Mesenchymal stem cell (in vitro differentiated cells and primary cell): ENCODE measurements around the gene SNRNP70.
A peak's percentile ranks its signal among the peaks of the same experiment; 100 is the strongest.
"Not testable (repeated sequence)": the region's sequence is repeated elsewhere in the genome, so short reads cannot be mapped to it uniquely, and the experiment has no call there.

Experiments used
- DNase-seq: peaks from one replicate; pipeline ENCODE4 v3.0.0-alpha.2; 2013
- H2AFZ ChIP-seq: one replicate; pipeline ENCODE4 v1.6.1; 2013; ENCODE audit warnings: low read depth, mild to moderate bottlenecking, control low read depth, inconsistent platforms, low read length, moderate library complexity
- H2AK5ac ChIP-seq: 2 replicates; pipeline ENCODE4 v1.6.1; 2013; ENCODE audit warnings: low read length, moderate library complexity, mild to moderate bottlenecking, inconsistent platforms; ENCODE audit not compliant: severe bottlenecking
- H2BK120ac ChIP-seq: one replicate; pipeline ENCODE4 v1.6.1; 2013; ENCODE audit warnings: low read depth, mild to moderate bottlenecking, inconsistent platforms, low read length, moderate library complexity
- H2BK12ac ChIP-seq, 2 experiments: one replicate each; pipeline ENCODE4 v1.6.1; 2013; ENCODE audit warnings: inconsistent platforms in 2 of 2, low read length in 2 of 2, mild to moderate bottlenecking in 2 of 2, moderate library complexity in 2 of 2, control low read depth in 1 of 2
- H2BK15ac ChIP-seq: one replicate; pipeline ENCODE4 v1.6.1; 2013; ENCODE audit warnings: mild to moderate bottlenecking, low read depth, inconsistent platforms; ENCODE audit not compliant: poor library complexity, severe bottlenecking
- H2BK5ac ChIP-seq: 2 replicates; pipeline ENCODE4 v1.6.1; 2013; ENCODE audit warnings: low read depth, mild to moderate bottlenecking, low read length, control low read depth, inconsistent platforms; ENCODE audit not compliant: poor library complexity, severe bottlenecking
- H3K14ac ChIP-seq, 2 experiments: one replicate each; pipeline ENCODE4 v1.6.1; 2013; ENCODE audit warnings: inconsistent platforms in 2 of 2, low read length in 2 of 2, control low read depth in 1 of 2, mild to moderate bottlenecking in 1 of 2, moderate library complexity in 1 of 2
- H3K18ac ChIP-seq, 2 experiments: one replicate each; pipeline ENCODE4 v1.6.1; 2013; ENCODE audit warnings: inconsistent platforms in 2 of 2, low read length in 2 of 2, control low read depth in 1 of 2, low read depth in 1 of 2, mild to moderate bottlenecking in 1 of 2
- H3K23ac ChIP-seq, 2 experiments: one replicate each; pipeline ENCODE4 v1.6.1; 2013; ENCODE audit warnings: inconsistent platforms in 2 of 2, low read length in 2 of 2, mild to moderate bottlenecking in 2 of 2, moderate library complexity in 2 of 2, control low read depth in 1 of 2
- H3K27ac ChIP-seq: 2 replicates; pipeline ENCODE4 v1.5.1; 2013; ENCODE audit warnings: mild to moderate bottlenecking, moderate library complexity, low read length, control low read depth, inconsistent platforms; ENCODE audit not compliant: poor library complexity, severe bottlenecking
- H3K27me3 ChIP-seq, 2 experiments: 2 replicates each; pipeline versions ENCODE4 v1.6.1 to v1.7.0; 2013; ENCODE audit warnings: low read length in 2 of 2, mild to moderate bottlenecking in 2 of 2, moderate library complexity in 2 of 2, control low read depth in 1 of 2, inconsistent platforms in 1 of 2; ENCODE audit not compliant: control insufficient read depth in 1 of 2, insufficient read depth in 1 of 2
- H3K36me3 ChIP-seq, 2 experiments: 2 replicates each; pipeline versions ENCODE4 v1.6.1 to v1.7.0; 2013; ENCODE audit warnings: low read length in 2 of 2, control low read depth in 1 of 2, inconsistent platforms in 1 of 2, low read depth in 1 of 2, mild to moderate bottlenecking in 1 of 2; ENCODE audit not compliant: insufficient read depth in 2 of 2, control insufficient read depth in 1 of 2
- H3K4ac ChIP-seq, 2 experiments: one replicate each; pipeline ENCODE4 v1.6.1; 2013; ENCODE audit warnings: inconsistent platforms in 2 of 2, low read length in 2 of 2, mild to moderate bottlenecking in 2 of 2, moderate library complexity in 2 of 2, control low read depth in 1 of 2, low read depth in 1 of 2
- H3K4me1 ChIP-seq: 2 replicates; pipeline ENCODE4 v1.6.1; 2013; ENCODE audit warnings: low read depth, low read length, control low read depth; ENCODE audit not compliant: control insufficient read depth, insufficient read depth
- H3K4me2 ChIP-seq: 2 replicates; pipeline ENCODE4 v1.6.1; 2013; ENCODE audit warnings: low read length, mild to moderate bottlenecking, inconsistent platforms; ENCODE audit not compliant: poor library complexity, severe bottlenecking
- H3K4me3 ChIP-seq, 2 experiments: 2 replicates each; pipeline versions ENCODE4 v1.5.1 to v1.7.0; 2013; ENCODE audit warnings: low read length in 2 of 2, mild to moderate bottlenecking in 2 of 2, control low read depth in 1 of 2, low read depth in 1 of 2; ENCODE audit not compliant: insufficient read depth in 1 of 2
- H3K79me1 ChIP-seq: replicated peaks from 2 replicates; pipeline ENCODE4 v1.6.1; 2013; ENCODE audit warnings: mild to moderate bottlenecking, control low read depth, low read length, inconsistent platforms; ENCODE audit not compliant: poor library complexity, severe bottlenecking
- H3K9ac ChIP-seq: 2 replicates; pipeline ENCODE4 v1.7.0; 2013; ENCODE audit warnings: mild to moderate bottlenecking, low read length, moderate library complexity
- H3K9me3 ChIP-seq: 2 replicates; pipeline ENCODE4 v1.7.0; 2013; ENCODE audit warnings: mild to moderate bottlenecking, low read length; ENCODE audit not compliant: control insufficient read depth
- H4K8ac ChIP-seq: one replicate; pipeline ENCODE4 v1.6.1; 2013; ENCODE audit warnings: inconsistent platforms, mild to moderate bottlenecking, low read length, moderate library complexity
- H4K91ac ChIP-seq: one replicate; pipeline ENCODE4 v1.6.1; 2013; ENCODE audit warnings: mild to moderate bottlenecking, low read length, inconsistent platforms
- WGBS: methylation state at CpG from one replicate; pipeline ENCODE4 v1.1.7; 2013; ENCODE audit warnings: mixed read lengths; 5-methylcytosine and 5-hydroxymethylcytosine counted together

The SNRNP70 gene

DNA sequence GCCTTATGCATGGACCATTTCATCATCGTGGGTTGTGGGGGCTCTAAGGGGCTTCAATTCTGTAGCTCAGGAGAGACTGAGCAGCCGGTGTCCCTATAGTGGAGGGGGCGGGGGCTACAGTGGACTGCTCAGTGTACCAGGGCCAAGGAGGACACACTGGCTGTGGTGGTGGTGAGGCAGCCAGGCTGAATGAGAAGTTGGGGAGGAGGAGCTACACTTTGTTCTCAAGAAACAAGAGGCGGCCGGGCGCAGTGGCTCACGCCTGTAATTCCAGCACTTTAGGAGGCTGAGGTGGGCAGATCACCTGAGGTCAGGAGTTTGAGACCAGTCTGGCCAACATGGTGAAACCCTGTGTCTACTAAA, 61.1 kb downstream of the SNRNP70 start:
- WGBS, result 42% methylated on average over 7 of the region's 7 CpGs
- not testable (repeated sequence) for H3K9me3 ChIP-seq, H3K27ac ChIP-seq, H2BK120ac ChIP-seq, H2BK12ac ChIP-seq, H4K91ac ChIP-seq, H2BK5ac ChIP-seq, H4K8ac ChIP-seq, H3K23ac ChIP-seq, H3K18ac ChIP-seq, H3K36me3 ChIP-seq, H2BK15ac ChIP-seq, H3K79me1 ChIP-seq, H3K14ac ChIP-seq, H2AK5ac ChIP-seq, H2AFZ ChIP-seq, H3K4ac ChIP-seq, DNase-seq, H3K9ac ChIP-seq
- Histone ChIP-seq H3K4me3 (peak overlapping the region in 1 of 2 experiments; percentile 75), H3K4me1 (peaks cover 35% of the 10 kb centered on the region), H3K27me3 (peaks cover 4 to 13% of the 10 kb centered on the region in 2 experiments), H3K4me2 (peak overlapping the region; percentile 4)

DNA sequence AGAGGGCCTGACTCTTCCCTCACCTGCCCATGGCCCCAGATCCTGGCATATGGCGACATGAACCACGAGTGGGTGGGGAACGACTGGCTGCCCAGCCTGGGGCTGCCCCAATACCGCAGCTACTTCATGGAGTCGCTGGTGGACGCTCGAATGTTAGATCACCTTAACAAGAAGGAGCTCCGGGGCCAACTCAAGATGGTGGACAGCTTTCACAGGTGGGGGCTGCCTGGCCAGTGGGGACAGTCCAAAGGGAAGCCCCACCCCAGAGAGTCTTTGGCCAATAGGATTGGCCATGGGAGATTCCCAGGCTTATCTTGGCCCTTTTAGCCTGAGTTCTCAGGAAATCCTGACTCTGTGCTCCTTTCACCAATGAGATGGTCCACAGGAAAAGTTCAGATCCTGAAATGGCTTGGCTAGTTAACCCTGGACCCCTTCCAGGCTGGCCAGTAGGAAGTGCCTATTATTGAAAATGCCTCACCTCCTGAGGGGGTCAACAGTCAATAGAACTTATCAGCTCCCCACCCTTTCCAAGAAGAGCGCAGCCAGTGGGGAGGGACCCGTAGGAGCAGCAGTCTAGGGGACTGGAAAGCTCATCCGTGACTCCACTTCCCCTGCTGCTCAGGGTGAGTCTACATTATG, 62.9 kb downstream of the SNRNP70 start:
- Histone ChIP-seq H3K27me3 (peaks cover 4 to 14% of the 10 kb centered on the region in 2 experiments), H2BK120ac (no peak overlapping the region), H2BK15ac (no peak overlapping the region), H3K18ac (no peak overlapping the region), H3K23ac (no peak overlapping the region), H3K14ac (no peak overlapping the region), H3K4me1 (peaks cover 33% of the 10 kb centered on the region), H3K27ac (no peak overlapping the region), H3K4me2 (no peak overlapping the region), H3K9me3 (no peaks in the 10 kb centered on the region), H3K4me3 (no peak overlapping the region), H3K36me3 (no peaks in the 10 kb centered on the region), H3K9ac (no peak overlapping the region), H3K79me1 (no peaks in the 10 kb centered on the region), H4K8ac (no peak overlapping the region), H2BK12ac (no peak overlapping the region), H2AFZ (no peak overlapping the region), H4K91ac (no peak overlapping the region), H3K4ac (no peak overlapping the region), H2BK5ac (no peak overlapping the region), H2AK5ac (no peak overlapping the region)
- DNase-seq, result no peak
- WGBS, result 84% methylated on average over 11 of the region's 11 CpGs

DNA sequence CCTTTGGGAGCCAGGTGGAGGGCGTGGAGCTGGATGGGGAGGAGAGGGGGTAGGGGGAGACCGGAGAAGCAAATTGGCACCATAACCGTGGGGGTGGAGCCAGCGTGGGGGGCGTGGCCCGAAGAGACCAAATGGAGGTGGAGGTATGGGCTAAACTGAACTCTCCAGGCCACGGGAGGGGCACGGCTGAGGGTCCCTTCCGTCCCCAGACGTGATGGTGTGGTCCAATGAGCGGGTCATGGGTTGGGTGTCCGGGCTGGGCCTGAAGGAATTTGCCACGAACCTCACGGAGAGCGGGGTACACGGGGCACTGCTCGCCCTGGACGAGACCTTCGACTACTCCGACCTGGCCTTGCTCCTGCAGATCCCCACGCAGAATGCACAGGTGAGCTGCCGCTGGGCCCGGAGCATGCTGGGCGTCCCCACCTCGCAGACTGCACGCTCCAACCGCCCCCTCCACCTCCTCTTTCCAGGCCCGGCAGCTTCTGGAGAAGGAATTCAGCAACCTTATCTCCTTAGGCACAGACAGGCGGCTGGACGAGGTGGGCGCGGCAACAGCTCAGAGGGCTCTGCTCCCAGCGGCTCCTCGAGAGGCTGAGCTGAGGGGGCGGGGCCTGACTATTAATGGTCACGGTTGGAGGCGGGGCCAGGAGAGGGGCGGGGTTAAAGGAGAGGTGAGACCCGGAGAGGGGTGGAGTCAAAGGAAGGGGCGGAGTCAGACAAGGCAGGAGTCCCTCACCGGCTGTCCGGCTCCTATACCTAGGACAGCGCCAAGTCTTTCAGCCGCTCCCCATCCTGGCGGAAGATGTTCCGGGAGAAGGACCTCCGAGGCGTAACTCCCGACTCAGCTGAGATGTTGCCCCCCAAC, 63.8 kb downstream of the SNRNP70 start:
- Histone ChIP-seq H4K8ac (peak overlapping the region; percentile 24), H3K27ac (peak overlapping the region; percentile 15), H3K27me3 (peaks cover 4 to 16% of the 10 kb centered on the region in 2 experiments), H3K36me3 (no peaks in the 10 kb centered on the region), H3K18ac (peak overlapping the region; percentile 37 to 94), H3K4me3 (peak overlapping the region; percentile 65 to 99), H2AK5ac (no peak overlapping the region), H3K4ac (peak overlapping the region in 1 of 2 experiments; percentile 43), H3K4me2 (peak overlapping the region; percentile 75), H3K23ac (peak overlapping the region in 1 of 2 experiments; percentile 73), H2BK15ac (peak overlapping the region; percentile 73), H2BK5ac (no peak overlapping the region), H2BK120ac (no peak overlapping the region), H3K14ac (no peak overlapping the region), H4K91ac (no peak overlapping the region), H3K9ac (peak overlapping the region; percentile 93), H2BK12ac (peak overlapping the region; percentile 15 to 38), H3K79me1 (no peaks in the 10 kb centered on the region), H3K9me3 (no peaks in the 10 kb centered on the region), H2AFZ (peak overlapping the region; percentile 92), H3K4me1 (peaks cover 33% of the 10 kb centered on the region)
- under 1% methylated on average over 45 of the region's 49 CpGs for WGBS
- DNase-seq, result peak; percentile 95

DNA sequence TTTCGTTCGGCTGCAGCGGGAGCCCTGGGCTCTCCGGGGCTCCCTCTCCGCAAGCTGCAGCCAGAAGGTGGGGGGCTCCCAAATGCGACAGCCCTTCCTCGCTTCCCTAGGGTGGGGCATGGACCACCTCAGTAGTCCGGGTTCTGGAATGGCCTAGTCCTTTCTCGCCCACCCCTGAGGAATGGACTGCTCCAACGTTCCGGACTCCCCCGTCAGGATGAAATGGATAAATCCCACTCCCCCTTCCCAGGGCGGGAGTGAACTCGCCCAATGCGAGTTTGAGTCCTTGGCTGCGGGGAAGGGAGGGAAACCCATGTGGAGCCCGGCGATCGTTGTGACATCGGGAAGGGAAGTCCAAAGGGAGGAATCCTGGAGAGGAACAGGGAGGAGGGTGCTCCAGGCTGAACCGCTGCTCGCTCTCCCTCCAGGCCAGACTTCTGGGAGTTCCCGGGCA, 64.4 kb downstream of the SNRNP70 start:
- Histone ChIP-seq H3K14ac (peak overlapping the region in 1 of 2 experiments; percentile 37), H2BK120ac (peak overlapping the region; percentile 21), H3K27me3 (peaks cover 4 to 16% of the 10 kb centered on the region in 2 experiments), H2AK5ac (no peak overlapping the region), H2BK5ac (no peak overlapping the region), H2BK15ac (peak overlapping the region; percentile 73), H3K9ac (peak overlapping the region; percentile 93), H2AFZ (peak overlapping the region; percentile 72), H3K27ac (peak overlapping the region; percentile 15), H4K91ac (peak overlapping the region; percentile 87), H3K4me2 (peak overlapping the region; percentile 75), H3K18ac (peak overlapping the region; percentile 82 to 94), H3K23ac (peak overlapping the region in 1 of 2 experiments; percentile 66), H3K4me1 (peaks cover 33% of the 10 kb centered on the region), H3K79me1 (no peaks in the 10 kb centered on the region), H3K4me3 (peak overlapping the region; percentile 65 to 99), H3K4ac (peak overlapping the region; percentile 43 to 88), H3K36me3 (no peaks in the 10 kb centered on the region), H2BK12ac (peak overlapping the region; percentile 49 to 75), H4K8ac (peak overlapping the region; percentile 27), H3K9me3 (no peaks in the 10 kb centered on the region)
- DNase-seq, result peak; percentile 93
- 0% methylated on average over 17 of the region's 23 CpGs for WGBS
